AG09319 (cell line): ENCODE results near the gene TTC9B.

Experiments
- DNase-seq: peaks from one replicate; pipeline ENCODE4 v3.0.0-alpha.2; 2010; ENCODE audit warnings: low read depth; ENCODE audit errors: extremely low read depth
- TF ChIP-seq, protein P1 (sequence below): IDR thresholded peaks from 2 replicates; pipeline ENCODE4 v1.5.1; 2011; ENCODE audit warnings: low read depth, mild to moderate bottlenecking, inconsistent platforms, low read length, moderate library complexity

The TTC9B gene

GRCh38 chr19:40264314-40265054 is 46.3 kb upstream of the TTC9B start:
- TF ChIP-seq, protein P1, sequence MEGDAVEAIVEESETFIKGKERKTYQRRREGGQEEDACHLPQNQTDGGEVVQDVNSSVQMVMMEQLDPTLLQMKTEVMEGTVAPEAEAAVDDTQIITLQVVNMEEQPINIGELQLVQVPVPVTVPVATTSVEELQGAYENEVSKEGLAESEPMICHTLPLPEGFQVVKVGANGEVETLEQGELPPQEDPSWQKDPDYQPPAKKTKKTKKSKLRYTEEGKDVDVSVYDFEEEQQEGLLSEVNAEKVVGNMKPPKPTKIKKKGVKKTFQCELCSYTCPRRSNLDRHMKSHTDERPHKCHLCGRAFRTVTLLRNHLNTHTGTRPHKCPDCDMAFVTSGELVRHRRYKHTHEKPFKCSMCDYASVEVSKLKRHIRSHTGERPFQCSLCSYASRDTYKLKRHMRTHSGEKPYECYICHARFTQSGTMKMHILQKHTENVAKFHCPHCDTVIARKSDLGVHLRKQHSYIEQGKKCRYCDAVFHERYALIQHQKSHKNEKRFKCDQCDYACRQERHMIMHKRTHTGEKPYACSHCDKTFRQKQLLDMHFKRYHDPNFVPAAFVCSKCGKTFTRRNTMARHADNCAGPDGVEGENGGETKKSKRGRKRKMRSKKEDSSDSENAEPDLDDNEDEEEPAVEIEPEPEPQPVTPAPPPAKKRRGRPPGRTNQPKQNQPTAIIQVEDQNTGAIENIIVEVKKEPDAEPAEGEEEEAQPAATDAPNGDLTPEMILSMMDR, result no peak
- no peak for DNase-seq

GRCh38 chr19:40263440-40264313 is 45.5 kb upstream of the TTC9B start:
- DNase-seq, result no peak
- TF ChIP-seq, protein P1, result no peak

DNA sequence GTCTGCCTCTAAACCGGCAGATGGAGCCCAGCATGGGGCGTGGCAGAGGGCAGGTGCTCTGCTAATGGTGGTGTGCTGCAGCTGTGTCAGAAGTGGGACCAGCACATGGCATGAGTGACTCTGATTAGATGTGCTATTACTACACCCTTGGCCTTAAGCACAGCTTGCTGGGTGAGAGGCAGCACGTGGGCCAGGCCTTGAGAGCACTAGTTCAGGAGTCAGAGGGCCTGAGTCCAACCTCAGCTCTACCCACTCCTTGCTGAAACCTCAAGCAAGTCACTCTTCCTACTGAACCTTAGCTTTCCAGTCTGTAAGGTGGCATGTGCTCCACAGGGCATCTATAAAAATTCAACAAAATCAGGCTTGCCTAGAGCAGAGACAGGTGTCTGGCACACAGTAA is 44.2 kb upstream of the TTC9B start:
- DNase-seq, result no peak
- TF ChIP-seq, protein P1, result no peak

GRCh38 chr19:40261631-40262030 is 43.4 kb upstream of the TTC9B start:
- TF ChIP-seq, protein P1, result no peak
- DNase-seq, result no peak

- TF ChIP-seq, protein P1, result no peak
- DNase-seq, result no peak
These were observed 38.9 kb upstream of the TTC9B start for GRCh38 chr19:40257096-40257517.

- TF ChIP-seq, protein P1, result no peak
- DNase-seq, result no peak
These were observed 38.3 kb upstream of the TTC9B start for GRCh38 chr19:40256512-40256911.

GRCh38 chr19:40255619-40256166 is 37.5 kb upstream of the TTC9B start:
- DNase-seq, result no peak
- TF ChIP-seq, protein P1, result no peak
